Right lobe of liver (tissue), 6 donors: Measurements from ENCODE around the gene AJAP1. TPM values are rescaled to one million over a fixed set of nuclear protein-coding genes. Genes with fewer than 3 reads are reported as not detected.

ENCODE experiments used
- ATAC-seq, 4 donors: fragments of 200-7000 bp; cut with Tn5 transposase; one replicate each; pipeline ENCODE4 v1.9.1; 2020; ENCODE audit warnings: mild to moderate bottlenecking in 4 of 4, moderate library complexity in 4 of 4
- DNase-seq, 3 donors: peaks; one replicate each; pipeline ENCODE4 v3.0.0-alpha.2; 2020
- H3K27ac ChIP-seq, 3 donors: fragments of 200-600 bp; one replicate each; pipeline ENCODE4 v1.8.0; 2022
- H3K27me3 ChIP-seq, 2 donors: fragments of 200-600 bp; one replicate each; pipeline ENCODE4 v1.8.0; 2022
- H3K36me3 ChIP-seq, 4 donors: fragments of 200-600 bp; sonication (generic) in 1 of 4; one replicate each; pipeline versions ENCODE4 v1.5.1 to v1.8.0; 2017 to 2022; ENCODE audit warnings: control low read depth in 1 of 4
- H3K4me1 ChIP-seq, 4 donors: fragments of 200-600 bp; sonication (generic) in 1 of 4; one replicate each; pipeline versions ENCODE4 v1.5.1 to v1.8.0; 2017 to 2022; ENCODE audit warnings: control low read depth in 1 of 4
- H3K4me3 ChIP-seq, 3 donors: fragments of 200-600 bp; one replicate each; pipeline ENCODE4 v1.8.0; 2022
- H3K9me3 ChIP-seq, 4 donors: fragments of 200-600 bp; sonication (generic) in 1 of 4; one replicate each; pipeline versions ENCODE4 v1.5.1 to v1.8.0; 2017 to 2022; ENCODE audit warnings: control low read depth in 1 of 4
- CTCF ChIP-seq, 4 donors: fragments of 200-600 bp in 3 of 4; fragments of 450-650 bp in 1 of 4; IDR thresholded peaks; one replicate each; pipeline versions ENCODE4 v1.5.1 to v1.8.0; 2016 to 2022; ENCODE audit warnings: antibody characterized with exemption in 4 of 4, mild to moderate bottlenecking in 2 of 4
- POLR2A ChIP-seq: fragments of 450-650 bp; IDR thresholded peaks from one replicate; pipeline ENCODE4 v1.6.1; 2017; ENCODE audit warnings: antibody characterized with exemption, mild to moderate bottlenecking
- WGBS: methylation state at CpG from one replicate; pipeline ENCODE4 v1.1.6; 2018; ENCODE audit warnings: low coverage, low lambda C conversion rate; ENCODE audit not compliant: insufficient coverage; ENCODE audit errors: missing lambda C conversion rate; 5-methylcytosine and 5-hydroxymethylcytosine counted together
- intact Hi-C, 2 donors: fragments of 100-400 bp; cut with DNase I; formaldehyde crosslinking; loops; one replicate each; pipeline versions ENCODE4 v1.11.2 to v1.14.1; 2022
- total RNA-seq, 6 experiments: library from RNA; depleted of rRNA in 2 of 6; stranded (reverse); fragments of >200 nt in 2 of 6; fragmentation: NEBNext Ultra II Directional in 3 of 6; extraction: Animal tissue kit (Norgen Biotek cat#: 25700) in 3 of 6; gene quantifications; one replicate each; pipeline versions ENCODE4 v1.1.0 to v1.2.4, GENCODE V29; 2016 to 2023
- donor health status: DM: no; HTN: yes; CAD: no.
- donor health status: DM: no; HTN: no; CAD: no.
- donor health status: DM: no; HTN: no; CAD: no.
- donor health status: DM: no; HTN: yes; CAD: no.
- donor health status: DM: no; HTN: yes; CAD: no.

AJAP1 gene
- total RNA-seq, 6 experiments from 2014 or later = 0.06 to 0.35 (median 0.13) TPM

- Histone ChIP-seq H3K27me3 (no peaks in the 10 kb centered on the region), H3K36me3 (no peaks in the 10 kb centered on the region), H3K4me3 (no peak overlapping the region), H3K4me1 (no peaks in the 10 kb centered on the region), H3K9me3 (no peaks in the 10 kb centered on the region), H3K27ac (no peak overlapping the region)
- intact Hi-C loops = no loop called here
- TF ChIP-seq CTCF (IDR thresholded peaks at IDR 0.05) (no peak), POLR2A (no peak)
- 67% methylated on average over 12 of the region's 21 CpGs for WGBS
- DNase-seq = no peak
- no peak for ATAC-seq
Observed at GRCh38 chr1:4699376-4700301, 45.2 kb downstream of the AJAP1 start.

DNA sequence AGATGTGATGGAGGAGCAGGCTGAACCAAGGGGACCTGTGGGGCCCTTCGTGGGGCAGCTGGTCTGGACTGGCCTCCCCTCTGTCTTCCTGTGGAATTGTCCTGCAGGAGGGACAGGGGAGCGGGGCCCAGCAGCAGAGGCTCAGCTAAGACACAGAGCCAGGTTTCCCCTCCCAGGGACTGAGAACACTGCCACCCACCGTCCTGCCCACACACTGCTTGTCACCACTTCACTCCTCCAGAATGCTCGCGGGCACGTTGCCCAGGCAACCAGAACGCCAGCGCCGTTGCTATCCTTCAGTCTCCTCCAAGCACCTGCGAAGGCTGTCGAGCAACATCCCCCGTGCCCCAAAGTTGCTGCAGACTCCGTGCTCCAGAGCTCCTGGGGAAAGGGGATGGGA is 46.4 kb downstream of the AJAP1 start:
- WGBS = 36% methylated on average over 4 of the region's 13 CpGs
- Histone ChIP-seq H3K36me3 (no peaks in the 10 kb centered on the region), H3K4me1 (no peaks in the 10 kb centered on the region), H3K4me3 (no peak overlapping the region), H3K9me3 (no peaks in the 10 kb centered on the region), H3K27me3 (no peaks in the 10 kb centered on the region), H3K27ac (no peak overlapping the region)
- ATAC-seq (no peak), DNase-seq (no peak)
- intact Hi-C loops = no loop called here
- no peak for TF ChIP-seq POLR2A
- no peak for TF ChIP-seq CTCF (IDR thresholded peaks at IDR 0.05)

- H3K4me3 ChIP-seq = no peak overlapping the region
- intact Hi-C loops = no loop called here
- H3K9me3 ChIP-seq = no peaks in the 10 kb centered on the region
- H3K4me1 ChIP-seq = no peaks in the 10 kb centered on the region
- ATAC-seq (no peak), DNase-seq (no peak)
- H3K27me3 ChIP-seq = no peaks in the 10 kb centered on the region
- no peak overlapping the region for H3K27ac ChIP-seq
- no CpG with 5 or more reads among the region's 9 CpGs for WGBS
- no peaks in the 10 kb centered on the region for H3K36me3 ChIP-seq
- no peak for TF ChIP-seq CTCF (IDR thresholded peaks at IDR 0.05)
- TF ChIP-seq POLR2A = no peak
Observed at GRCh38 chr1:4701276-4701675, 46.9 kb downstream of the AJAP1 start.

GRCh38 chr1:4702464-4702863 is 48.1 kb downstream of the AJAP1 start:
- ATAC-seq = no peak
- no peak overlapping the region for H3K27ac ChIP-seq
- DNase-seq = no peak
- 65% methylated on average over 2 of the region's 12 CpGs for WGBS
- no peaks in the 10 kb centered on the region for H3K27me3 ChIP-seq
- no peak overlapping the region for H3K4me3 ChIP-seq
- intact Hi-C loops = no loop called here
- TF ChIP-seq CTCF (IDR thresholded peaks at IDR 0.05) (no peak), POLR2A (no peak)
- H3K36me3 ChIP-seq = no peaks in the 10 kb centered on the region
- no peaks in the 10 kb centered on the region for H3K9me3 ChIP-seq
- H3K4me1 ChIP-seq = no peaks in the 10 kb centered on the region
